Bone marrow (tissue), 2 donors: ENCODE results near the gene C3orf70.

ENCODE experiments used
- DNase-seq, 2 donors: peaks; one replicate each; lab custom pipeline; 2025; lab: John Stamatoyannopoulos, UW

C3orf70 gene

GRCh38 chr3:185049710-185050109 lies 103.2 kb downstream of the C3orf70 start:
- DNase-seq: no peak

GRCh38 chr3:185046603-185047002 lies 106.3 kb downstream of the C3orf70 start:
- DNase-seq: no peak

DNA sequence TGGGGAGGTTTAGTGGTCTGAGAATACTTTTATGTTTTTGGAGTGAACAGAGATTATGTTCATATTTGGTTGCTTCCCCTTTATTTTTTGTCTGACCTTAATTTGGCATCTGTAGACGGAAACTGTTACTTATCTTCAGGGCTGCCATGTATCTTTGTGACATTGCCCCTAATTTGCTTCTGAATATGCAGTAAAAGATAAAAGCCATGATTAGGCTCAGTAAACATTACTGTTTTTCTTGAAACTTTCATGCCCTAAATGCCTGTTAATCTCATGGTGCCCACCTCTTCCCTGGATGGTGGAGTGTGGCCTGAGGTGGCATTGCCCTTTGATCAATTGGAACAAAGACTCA lies 106.7 kb downstream of the C3orf70 start:
- no peak for DNase-seq

GRCh38 chr3:185042312-185043050 lies 110.4 kb downstream of the C3orf70 start:
- no peak for DNase-seq

DNA sequence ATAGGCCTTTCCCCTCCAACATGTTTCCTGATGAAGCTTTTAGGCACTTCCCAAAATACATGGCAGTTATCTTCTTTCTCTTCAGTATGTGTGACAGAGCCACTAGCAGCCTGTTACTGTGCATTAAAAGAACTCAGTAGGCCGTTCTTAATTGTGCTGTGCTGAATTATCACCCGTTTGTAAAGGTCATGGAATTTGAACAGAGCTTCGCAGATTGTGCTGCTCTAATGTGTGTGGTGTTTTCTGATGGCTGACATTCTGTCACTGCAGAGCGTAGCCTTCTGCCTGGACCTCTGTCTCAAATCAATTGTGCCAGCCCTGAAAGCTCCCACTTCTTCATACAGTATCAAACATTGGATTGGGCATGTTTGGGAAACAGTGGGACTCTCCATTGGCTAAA lies 111.3 kb downstream of the C3orf70 start:
- no peak for DNase-seq

DNA sequence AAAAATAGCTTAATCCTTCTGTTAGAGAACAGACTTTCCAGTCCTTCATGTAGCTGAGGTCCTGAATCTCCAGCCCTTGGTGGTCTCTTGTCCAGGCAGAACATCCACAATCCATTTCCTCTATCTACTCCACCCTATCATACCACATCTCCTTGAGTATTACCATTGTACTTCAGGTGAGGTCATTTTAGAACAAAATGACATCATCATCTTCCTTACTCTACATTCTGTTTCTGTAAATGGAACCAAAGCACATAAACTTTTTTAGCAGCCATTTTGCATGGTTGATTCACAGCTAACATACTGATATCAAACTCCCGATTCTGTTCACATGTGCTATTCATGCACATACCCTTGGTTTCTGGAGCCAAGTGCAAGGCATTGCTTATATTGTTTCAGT lies 112.4 kb downstream of the C3orf70 start:
- DNase-seq: no peak

DNA sequence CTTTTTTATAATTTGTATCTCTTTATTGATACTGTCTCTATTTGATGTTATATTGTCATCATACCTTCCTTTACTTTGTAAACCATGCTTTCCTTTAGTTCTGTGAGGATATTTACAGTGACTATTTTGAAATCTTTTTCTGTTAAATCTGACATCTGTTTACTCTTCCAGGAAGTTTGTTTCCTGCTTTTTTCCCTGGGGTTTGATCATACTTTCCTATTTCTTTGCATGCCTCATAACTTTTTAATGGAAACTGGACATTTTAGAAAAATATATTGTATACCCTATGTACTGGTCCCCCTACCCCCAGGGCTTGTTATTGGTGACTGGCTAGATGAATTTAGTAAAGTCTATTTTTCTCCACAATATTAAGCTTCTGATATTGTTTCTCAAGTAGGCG lies 115.1 kb downstream of the C3orf70 start:
- no peak for DNase-seq

- no peak for DNase-seq
These were observed 121.9 kb downstream of the C3orf70 start for GRCh38 chr3:185030951-185031350.

- DNase-seq: no peak
These were observed 122.5 kb downstream of the C3orf70 start for GRCh38 chr3:185030399-185030798.

GRCh38 chr3:185029086-185029485 lies 123.8 kb downstream of the C3orf70 start:
- no peak for DNase-seq

DNA sequence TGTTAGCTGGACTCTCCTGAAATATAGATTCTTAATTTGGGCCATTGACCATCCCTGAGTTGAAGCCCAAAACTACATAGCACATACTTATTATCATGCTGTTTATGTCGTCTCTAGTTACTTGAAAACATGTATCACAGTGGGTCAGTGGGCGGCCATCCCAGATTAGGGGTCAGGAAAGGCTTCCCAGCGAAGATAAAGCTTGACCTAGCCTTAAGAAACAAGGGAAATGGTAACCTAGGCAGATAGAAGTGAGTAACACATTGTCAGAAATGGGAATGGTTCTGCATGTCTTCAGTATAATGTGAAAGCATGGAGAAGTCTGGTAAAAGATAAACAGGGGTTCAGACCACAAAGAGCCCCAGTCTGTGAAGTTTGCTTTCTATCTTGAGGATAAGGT lies 124.7 kb downstream of the C3orf70 start:
- no peak for DNase-seq
